CD4-positive, alpha-beta T cell (primary cell): ENCODE measurements around the gene CEP104. TPM values are rescaled to one million over a fixed set of nuclear protein-coding genes. Genes with fewer than 3 reads are reported as not detected.

Experiments used
- ATAC-seq: fragments of 200-7000 bp; cut with Tn5 transposase; one replicate; pipeline ENCODE4 v1.10.0; 2022; ENCODE audit warnings: mild to moderate bottlenecking; ENCODE audit not compliant: poor library complexity
- CTCF ChIA-PET: fragments of 350-600 bp; sonication (Branson Sonifier 250); formaldehyde crosslinking; loops from one replicate; lab custom pipeline; 2021; ENCODE audit warnings: antibody characterized with exemption, inconsistent platforms; lab: Charles Lee
- POLR2A ChIA-PET: fragments of 350-600 bp; sonication (Branson Sonifier 250); formaldehyde crosslinking; loops from one replicate; lab custom pipeline; 2021; ENCODE audit warnings: antibody characterized with exemption, inconsistent platforms; lab: Charles Lee
- DNase-seq, 14 experiments: peaks; one replicate each; pipeline ENCODE4 v3.0.0-alpha.2; 2013 to 2020; ENCODE audit warnings: mixed read lengths in 2 of 14
- H3K27ac ChIP-seq, 2 donors: one replicate each; pipeline versions ENCODE4 v1.5.1 to v1.7.0; 2013; ENCODE audit warnings: low read length in 2 of 2, low read depth in 1 of 2, mild to moderate bottlenecking in 1 of 2
- H3K27me3 ChIP-seq, 2 experiments: 1 replicate in 1 of 2; 2 replicates in 1 of 2; pipeline versions ENCODE4 v1.6.1 to v1.7.0; 2013; ENCODE audit warnings: low read length in 2 of 2, control low read depth in 1 of 2, mild to moderate bottlenecking in 1 of 2, moderate library complexity in 1 of 2; ENCODE audit not compliant: insufficient read depth in 2 of 2, control insufficient read depth in 1 of 2
- H3K36me3 ChIP-seq: one replicate; pipeline ENCODE4 v1.6.1; 2013; ENCODE audit warnings: low read length, control low read depth; ENCODE audit not compliant: insufficient read depth
- H3K4me1 ChIP-seq: one replicate; pipeline ENCODE4 v1.6.1; 2013; ENCODE audit warnings: low read length, control low read depth; ENCODE audit not compliant: insufficient read depth
- H3K4me3 ChIP-seq: one replicate; pipeline ENCODE4 v1.5.1; 2013; ENCODE audit warnings: mild to moderate bottlenecking, low read length, moderate library complexity
- H3K9me3 ChIP-seq, 2 experiments: 1 replicate in 1 of 2; 2 replicates in 1 of 2; pipeline versions ENCODE4 v1.6.1 to v1.7.0; 2013; ENCODE audit warnings: low read length in 2 of 2, mild to moderate bottlenecking in 2 of 2, control low read depth in 1 of 2, moderate library complexity in 1 of 2; ENCODE audit not compliant: control insufficient read depth in 1 of 2, insufficient read depth in 1 of 2
- H3K27ac Mint-ChIP-seq: one replicate; pipeline ENCODE4 v1.8.0; 2020; ENCODE audit warnings: mixed read lengths
- H3K27me3 Mint-ChIP-seq: one replicate; pipeline ENCODE4 v1.8.0; 2021; ENCODE audit warnings: mixed read lengths
- H3K36me3 Mint-ChIP-seq: one replicate; pipeline ENCODE4 v1.8.0; 2021; ENCODE audit warnings: low read depth, mixed read lengths
- H3K4me1 Mint-ChIP-seq: one replicate; pipeline ENCODE4 v1.8.0; 2021; ENCODE audit warnings: low read depth, mixed read lengths
- H3K4me3 Mint-ChIP-seq: one replicate; pipeline ENCODE4 v1.8.0; 2020; ENCODE audit warnings: mild to moderate bottlenecking, mixed read lengths
- H3K9me3 Mint-ChIP-seq: one replicate; pipeline ENCODE4 v1.8.0; 2020; ENCODE audit warnings: mixed read lengths
- CTCF ChIP-seq: fragments of 200-600 bp; IDR thresholded peaks from one replicate; pipeline ENCODE4 v1.8.0; 2022; ENCODE audit warnings: antibody characterized with exemption, mild to moderate bottlenecking
- intact Hi-C, 2 experiments: fragments of 100-400 bp; cut with DNase I in 1 of 2; cut with micrococcal nuclease in 1 of 2; formaldehyde crosslinking; loops; one replicate each; pipeline versions ENCODE4 v1.15.1 to v1.9.0; 2023 to 2025; cut with DNase I, micrococcal nuclease
- total RNA-seq, 174 experiments: library from RNA in 2 of 174; stranded (reverse) in 2 of 174; gene quantifications; one replicate each; pipeline ENCODE4 v1.2.3 and lab custom pipeline; 2021 to 2026

The CEP104 gene
- total RNA-seq, 2 experiments from 2014 or later = 16.6 to 20.5 TPM

- CTCF ChIA-PET = no interaction called here
- Histone ChIP-seq H3K4me3 (peak overlapping the region; percentile 55), H3K27me3 (no peaks in the 10 kb centered on the region), H3K36me3 (no peaks in the 10 kb centered on the region), H3K4me1 (peaks cover 33% of the 10 kb centered on the region), H3K9me3 (no peaks in the 10 kb centered on the region), H3K27ac (no peak overlapping the region)
- intact Hi-C loops = loop anchor here in 1 of 2 experiments (1.0 to 10.0 kb wide), 3 partner anchors 24 to 1247 kb away; partner anchors contain the start of genes LRRC47 and PANK4
- Mint-ChIP-seq H3K4me3 (peak overlapping the region; percentile 80), H3K27ac (no peak overlapping the region), H3K36me3 (no peaks in the 10 kb centered on the region), H3K27me3 (peaks cover 5% of the 10 kb centered on the region), H3K9me3 (no peaks in the 10 kb centered on the region), H3K4me1 (peaks cover 5% of the 10 kb centered on the region)
- DNase-seq = peak; percentile 73 to 97 (median 88)
- peak; percentile 77 for ATAC-seq
- TF ChIP-seq CTCF = no peak
- POLR2A ChIA-PET = no interaction called here
These were observed 84.8 kb downstream of the CEP104 start for GRCh38 chr1:3772027-3772714.

- H3K4me1 ChIP-seq = peaks cover 33% of the 10 kb centered on the region
- CTCF ChIA-PET = no interaction called here
- DNase-seq = peak in 1 of 14 experiments; percentile 17
- Mint-ChIP-seq H3K9me3 (no peaks in the 10 kb centered on the region), H3K27me3 (peaks cover 5% of the 10 kb centered on the region), H3K4me1 (peaks cover 5% of the 10 kb centered on the region), H3K4me3 (peak overlapping the region; percentile 80), H3K36me3 (no peaks in the 10 kb centered on the region), H3K27ac (no peak overlapping the region)
- no peaks in the 10 kb centered on the region for H3K9me3 ChIP-seq
- H3K4me3 ChIP-seq = peak overlapping the region; percentile 55
- ATAC-seq = no peak
- TF ChIP-seq CTCF = no peak
- POLR2A ChIA-PET = no interaction called here
- intact Hi-C loops = loop anchor here in 1 of 2 experiments (1.0 to 10.0 kb wide), 3 partner anchors 25 to 1247 kb away; partner anchors contain the start of genes LRRC47 and PANK4
- no peaks in the 10 kb centered on the region for H3K36me3 ChIP-seq
- no peak overlapping the region for H3K27ac ChIP-seq
- H3K27me3 ChIP-seq = no peaks in the 10 kb centered on the region
These were observed 85.6 kb downstream of the CEP104 start for GRCh38 chr1:3771108-3772026.

GRCh38 chr1:3770047-3770765, 86.8 kb downstream of the CEP104 start:
- no peak overlapping the region for H3K27ac Mint-ChIP-seq
- Histone ChIP-seq H3K4me1 (peaks cover 23% of the 10 kb centered on the region), H3K9me3 (no peaks in the 10 kb centered on the region), H3K4me3 (no peak overlapping the region), H3K36me3 (no peaks in the 10 kb centered on the region), H3K27ac (no peak overlapping the region), H3K27me3 (no peaks in the 10 kb centered on the region)
- DNase-seq = no peak
- ChIA-PET POLR2A (no interaction called here), CTCF (no interaction called here)
- H3K36me3 Mint-ChIP-seq = no peaks in the 10 kb centered on the region
- H3K9me3 Mint-ChIP-seq = no peaks in the 10 kb centered on the region
- no peak for ATAC-seq
- no peaks in the 10 kb centered on the region for H3K4me1 Mint-ChIP-seq
- H3K4me3 Mint-ChIP-seq = peak overlapping the region; percentile 60
- H3K27me3 Mint-ChIP-seq = peaks cover 9% of the 10 kb centered on the region
- TF ChIP-seq CTCF = no peak
- intact Hi-C loops = loop anchor here in 1 of 2 experiments (10.0 kb wide), 1 partner anchor 1245 kb away; the partner anchor contains the start of gene PANK4
